Activated T-helper 2 cell treated with anti-CD3 and anti-CD28 coated beads, Interferon-gamma antibody, Interleukin-2, Interleukin-4, amounts not matched to agents 10 μg/mL and 5 μg/mL and 100 μg/mL, durations not matched to agents 14 hours and 24 hours and 36 hours (primary cell): ENCODE results near the gene SAMD10. TPM values are rescaled to one million over a fixed set of nuclear protein-coding genes. Genes with fewer than 3 reads are reported as not detected.

Experiments
- DNase-seq: peaks from one replicate; pipeline ENCODE4 v3.0.0; 2021; ENCODE audit warnings: low spot score
- H3K27ac Mint-ChIP-seq: one replicate; pipeline ENCODE4 v1.8.0; 2021; ENCODE audit warnings: mixed read lengths
- H3K27me3 Mint-ChIP-seq: one replicate; pipeline ENCODE4 v1.8.0; 2021; ENCODE audit warnings: low read depth, mixed read lengths
- H3K36me3 Mint-ChIP-seq: one replicate; pipeline ENCODE4 v1.8.0; 2021; ENCODE audit warnings: low read depth, mixed read lengths
- H3K4me1 Mint-ChIP-seq: one replicate; pipeline ENCODE4 v1.8.0; 2021; ENCODE audit warnings: low read depth, mixed read lengths
- H3K4me3 Mint-ChIP-seq: one replicate; pipeline ENCODE4 v1.8.0; 2021; ENCODE audit warnings: low read depth, mild to moderate bottlenecking, moderate library complexity, mixed read lengths
- H3K9me3 Mint-ChIP-seq: one replicate; pipeline ENCODE4 v1.8.0; 2021; ENCODE audit warnings: mixed read lengths
- intact Hi-C: fragments of 100-400 bp; cut with micrococcal nuclease; formaldehyde crosslinking; loops from one replicate; pipeline ENCODE4 v1.15.1; 2023
- total RNA-seq: library from RNA; stranded (reverse); gene quantifications from 2 replicates; pipeline ENCODE4 v1.2.3, GENCODE V29; 2022

Gene SAMD10
- total RNA-seq, 1 donor from 2014 or later, result 23.4 TPM

DNA sequence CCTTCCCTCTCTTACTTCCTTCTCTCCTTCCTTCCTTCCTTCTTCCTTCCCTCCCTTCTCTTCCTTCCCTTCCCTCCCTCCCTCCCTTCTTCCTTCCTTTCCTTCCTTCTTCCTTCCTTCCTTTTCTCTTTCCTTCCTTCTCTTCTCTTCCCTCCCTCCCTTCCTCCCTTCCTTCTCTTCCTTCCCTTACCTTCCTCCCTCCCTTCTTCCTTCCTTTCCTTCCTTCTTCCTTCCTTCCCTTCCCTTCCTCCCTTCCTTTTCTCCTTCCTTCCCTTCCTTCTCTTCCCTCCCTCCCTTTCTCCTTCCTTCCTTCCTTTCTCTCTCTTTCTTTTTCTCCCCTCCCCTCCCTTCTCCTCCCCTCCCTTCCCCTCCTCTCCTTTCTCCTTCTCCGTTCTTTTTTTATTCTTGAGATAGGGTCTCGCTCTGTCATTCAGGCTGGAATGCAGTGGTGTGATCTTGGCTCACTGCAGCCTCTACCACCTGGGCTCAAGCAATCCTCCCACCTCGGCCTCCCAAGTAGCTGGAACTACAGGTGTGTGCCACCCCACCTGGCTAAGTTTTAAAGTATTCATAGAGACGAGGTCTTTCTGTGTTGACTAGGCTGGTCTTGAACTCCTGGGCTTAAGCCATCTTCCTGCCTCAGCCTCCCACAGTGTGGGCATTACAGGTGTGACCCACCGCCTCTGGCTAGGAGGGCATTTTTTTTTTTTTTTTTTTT, 8.6 kb downstream of the SAMD10 start:
- Mint-ChIP-seq H3K27ac (peak overlapping the region; percentile 38), H3K27me3 (no peaks in the 10 kb centered on the region), H3K36me3 (peaks cover 43% of the 10 kb centered on the region), H3K4me1 (peaks cover 15% of the 10 kb centered on the region), H3K4me3 (peak overlapping the region; percentile 77), H3K9me3 (no peaks in the 10 kb centered on the region)
- DNase-seq, result no peak
- intact Hi-C loops, result loop anchor here (10.0 kb wide), 2 partner anchors 106 to 266 kb away; partner anchors contain the start of genes ABHD16B, ARFRP1, TPD52L2 and ZGPAT

- peak; percentile 51 for DNase-seq
- intact Hi-C loops, result loop anchor here (10.0 kb wide), 2 partner anchors 105 to 265 kb away; partner anchors contain the start of genes ABHD16B, ARFRP1, TPD52L2 and ZGPAT
- Mint-ChIP-seq H3K27ac (peak within 1 kb of the TSS; percentile 83), H3K9me3 (no peaks in the 10 kb centered on the region), H3K36me3 (peaks cover 43% of the 10 kb centered on the region), H3K4me3 (peak within 1 kb of the TSS; percentile 86), H3K4me1 (peaks cover 15% of the 10 kb centered on the region), H3K27me3 (no peaks in the 10 kb centered on the region)
Observed at GRCh38 chr20:63969838-63970713, 9.4 kb downstream of the SAMD10 start, which contains the start of gene ZNF512B. Gene ZNF512B (minus strand): TSS chr20:63969930. CDS start chr20:63967950, 1,980 bp downstream.

DNA sequence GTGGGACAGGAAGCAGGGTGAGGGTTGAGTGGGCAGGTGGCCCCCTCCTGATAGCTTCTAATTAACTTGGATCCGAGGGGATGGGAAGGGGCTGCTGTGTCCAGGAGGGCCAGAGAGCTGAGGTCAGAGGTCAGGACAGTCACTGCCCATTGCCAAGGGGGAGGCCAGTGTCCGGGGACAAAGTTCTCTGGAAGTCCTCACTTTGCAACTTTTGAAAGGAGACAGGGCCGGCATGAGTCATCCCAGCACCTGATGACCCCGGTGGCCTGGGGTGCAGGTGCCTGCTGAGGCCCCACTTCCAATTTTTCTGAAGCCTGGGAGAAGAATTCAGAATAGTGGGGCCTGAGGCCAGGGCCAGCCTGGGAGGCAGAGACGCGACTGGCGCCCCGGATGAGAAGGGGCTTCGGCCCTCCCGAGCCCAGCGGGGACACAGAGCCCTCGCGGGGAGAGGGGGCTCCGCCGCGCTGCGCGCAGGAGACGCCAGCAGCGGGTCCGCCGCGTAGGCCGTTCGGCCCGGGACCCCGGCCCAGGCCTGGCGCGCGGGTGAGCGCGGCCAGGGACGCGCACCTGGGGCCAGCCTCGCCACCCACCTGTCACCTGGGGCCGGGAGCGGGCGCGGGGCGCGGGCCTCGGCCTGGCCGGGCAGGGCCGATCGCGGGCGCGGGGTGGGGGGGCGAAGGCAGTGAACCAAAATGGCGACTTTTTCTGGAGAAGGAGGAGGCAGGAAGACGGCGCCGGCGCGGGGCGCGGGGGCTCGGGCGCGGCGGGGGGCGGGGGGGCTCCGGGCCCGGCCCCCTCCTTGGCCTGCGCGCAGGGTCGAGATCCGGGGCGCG, 10.3 kb downstream of the SAMD10 start:
- H3K9me3 Mint-ChIP-seq, result no peaks in the 10 kb centered on the region
- peaks cover 37% of the 10 kb centered on the region for H3K36me3 Mint-ChIP-seq
- DNase-seq, result no peak
- H3K27ac Mint-ChIP-seq, result peak overlapping the region; percentile 83
- peak overlapping the region; percentile 86 for H3K4me3 Mint-ChIP-seq
- no peaks in the 10 kb centered on the region for H3K27me3 Mint-ChIP-seq
- intact Hi-C loops, result no loop called here
- peaks cover 12% of the 10 kb centered on the region for H3K4me1 Mint-ChIP-seq

GRCh38 chr20:63968136-63968927, 11.1 kb downstream of the SAMD10 start:
- Mint-ChIP-seq H3K4me3 (peak overlapping the region; percentile 86), H3K4me1 (peaks cover 8% of the 10 kb centered on the region), H3K27ac (peak overlapping the region; percentile 83), H3K9me3 (no peaks in the 10 kb centered on the region), H3K36me3 (peaks cover 37% of the 10 kb centered on the region), H3K27me3 (no peaks in the 10 kb centered on the region)
- intact Hi-C loops, result no loop called here
- no peak for DNase-seq

- Mint-ChIP-seq H3K4me3 (peak overlapping the region; percentile 39), H3K4me1 (peaks cover 5% of the 10 kb centered on the region), H3K9me3 (no peaks in the 10 kb centered on the region), H3K27ac (no peak overlapping the region), H3K27me3 (no peaks in the 10 kb centered on the region), H3K36me3 (peaks cover 36% of the 10 kb centered on the region)
- DNase-seq, result no peak
- intact Hi-C loops, result no loop called here
Observed at GRCh38 chr20:63967330-63968135, 11.9 kb downstream of the SAMD10 start.

DNA sequence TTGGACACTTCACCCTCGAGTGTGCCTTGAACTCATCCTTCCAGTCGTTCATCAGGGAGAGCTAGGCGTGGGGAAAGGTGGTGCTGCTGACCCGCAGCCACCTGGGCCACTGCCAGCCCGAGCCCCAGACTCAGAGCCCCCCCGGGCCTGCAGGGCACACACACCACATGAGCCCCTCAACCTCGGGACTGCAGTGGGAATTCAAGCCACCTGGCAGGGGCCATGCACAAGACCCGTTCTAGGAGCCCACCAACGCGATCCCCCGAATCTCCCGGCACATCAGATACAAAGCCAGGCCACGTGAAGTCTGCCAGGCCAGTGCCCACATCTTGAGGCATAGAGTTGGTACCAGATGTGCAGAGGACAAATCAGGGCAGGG, 12.5 kb downstream of the SAMD10 start:
- Mint-ChIP-seq H3K36me3 (peaks cover 40% of the 10 kb centered on the region), H3K4me3 (no peak overlapping the region), H3K9me3 (no peaks in the 10 kb centered on the region), H3K27me3 (no peaks in the 10 kb centered on the region), H3K4me1 (peaks cover 5% of the 10 kb centered on the region), H3K27ac (no peak overlapping the region)
- intact Hi-C loops, result no loop called here
- DNase-seq, result no peak

DNA sequence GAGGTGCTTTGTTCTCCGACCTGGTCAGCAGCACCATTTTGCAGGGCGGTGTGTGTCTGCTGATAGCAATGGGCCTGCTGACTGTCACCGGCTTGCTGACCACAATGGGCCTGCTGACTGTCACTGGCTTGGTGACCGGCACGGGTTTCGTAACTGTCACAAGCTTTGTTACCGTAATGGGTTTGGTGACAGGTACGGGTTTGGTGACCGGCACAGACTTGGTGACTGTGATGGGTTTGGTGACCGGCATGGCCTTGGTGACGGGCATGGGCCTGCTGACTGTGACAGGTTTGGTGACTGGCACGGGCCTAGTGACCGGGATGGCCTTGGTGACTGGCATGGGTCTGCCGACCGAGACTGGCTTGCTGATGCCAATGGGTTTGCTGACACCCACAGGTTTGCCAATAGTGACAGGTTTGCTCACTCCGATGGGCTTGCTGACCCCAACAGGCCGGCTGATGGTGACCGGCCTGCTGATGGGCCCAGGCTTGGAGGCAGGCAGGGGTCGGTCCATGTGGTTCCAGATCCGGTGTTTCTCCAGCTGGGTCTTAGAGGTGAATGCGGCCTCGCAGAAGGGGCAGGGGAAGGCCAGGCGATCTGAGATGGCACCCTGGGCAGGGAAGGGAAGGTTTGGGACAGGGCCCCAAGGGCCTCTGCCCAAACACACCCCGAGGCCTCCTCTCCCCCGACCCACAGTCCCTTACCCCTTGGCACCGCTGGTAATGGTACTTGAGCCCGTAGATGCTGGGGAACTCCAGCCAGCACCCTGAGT, 13.1 kb downstream of the SAMD10 start:
- DNase-seq, result no peak
- Mint-ChIP-seq H3K4me3 (no peak overlapping the region), H3K27ac (no peak overlapping the region), H3K4me1 (peaks cover 5% of the 10 kb centered on the region), H3K36me3 (peaks cover 46% of the 10 kb centered on the region), H3K27me3 (no peaks in the 10 kb centered on the region), H3K9me3 (no peaks in the 10 kb centered on the region)
- intact Hi-C loops, result no loop called here

DNA sequence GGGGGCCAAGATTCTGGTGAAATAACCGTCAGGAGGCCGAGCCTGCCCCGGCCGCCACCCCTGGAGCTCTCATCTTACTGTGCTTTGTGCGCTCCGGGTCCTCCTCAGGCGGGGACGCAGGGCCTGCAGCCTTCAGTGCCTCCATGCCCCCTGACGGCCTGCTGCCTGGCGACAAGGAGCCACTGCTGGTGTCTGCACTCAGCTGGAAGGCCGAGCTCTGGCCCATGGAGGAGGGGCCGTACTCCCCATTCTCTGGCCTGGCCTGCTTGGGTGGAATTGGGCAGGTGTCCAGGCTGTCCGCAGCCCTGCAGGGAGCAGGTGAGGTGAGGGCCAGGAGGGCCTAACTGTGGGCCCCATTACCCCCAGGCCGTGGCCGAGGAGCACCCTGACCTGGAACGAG, 15.0 kb downstream of the SAMD10 start:
- no peak overlapping the region for H3K4me3 Mint-ChIP-seq
- no peaks in the 10 kb centered on the region for H3K27me3 Mint-ChIP-seq
- DNase-seq, result no peak
- H3K27ac Mint-ChIP-seq, result no peak overlapping the region
- no peaks in the 10 kb centered on the region for H3K9me3 Mint-ChIP-seq
- peaks cover 55% of the 10 kb centered on the region for H3K36me3 Mint-ChIP-seq
- peaks cover 5% of the 10 kb centered on the region for H3K4me1 Mint-ChIP-seq
- intact Hi-C loops, result no loop called here

- H3K4me3 Mint-ChIP-seq, result no peak overlapping the region
- no peak overlapping the region for H3K27ac Mint-ChIP-seq
- no peak for DNase-seq
- intact Hi-C loops, result no loop called here
- H3K4me1 Mint-ChIP-seq, result peaks cover 3% of the 10 kb centered on the region
- H3K27me3 Mint-ChIP-seq, result no peaks in the 10 kb centered on the region
- H3K36me3 Mint-ChIP-seq, result peaks cover 57% of the 10 kb centered on the region
- no peaks in the 10 kb centered on the region for H3K9me3 Mint-ChIP-seq
Observed at GRCh38 chr20:63963784-63964301, 15.6 kb downstream of the SAMD10 start.

DNA sequence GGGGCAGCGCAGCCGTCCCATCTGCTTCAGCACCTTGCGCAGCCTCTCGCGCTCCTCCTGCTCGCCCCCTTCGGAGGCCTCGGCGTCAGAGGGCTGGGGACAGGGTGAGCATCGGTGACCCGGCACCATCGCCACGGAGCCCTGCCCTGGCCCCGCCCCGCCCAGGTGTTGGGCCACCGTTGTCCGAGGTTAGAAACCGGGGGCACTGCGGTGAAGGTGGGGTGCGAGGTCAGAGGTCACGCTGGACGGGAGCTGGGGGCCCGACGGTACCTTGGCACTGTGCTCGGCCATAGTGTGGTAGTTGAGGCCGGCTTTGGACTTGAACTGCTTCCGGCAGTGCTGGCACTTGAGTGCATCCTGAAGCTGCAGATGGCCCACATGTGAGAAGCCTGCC, 16.1 kb downstream of the SAMD10 start:
- Mint-ChIP-seq H3K9me3 (no peaks in the 10 kb centered on the region), H3K27ac (no peak overlapping the region), H3K4me1 (peaks cover 3% of the 10 kb centered on the region), H3K4me3 (no peak overlapping the region), H3K27me3 (no peaks in the 10 kb centered on the region), H3K36me3 (peaks cover 52% of the 10 kb centered on the region)
- intact Hi-C loops, result no loop called here
- no peak for DNase-seq
